PC-9 (cell line): Measurements from ENCODE around the gene LCE3B.

Experiments used
- EZH2 ChIP-seq: fragments of 200-600 bp; sonication (generic); IDR thresholded peaks from 2 replicates; pipeline ENCODE4 v1.8.0; 2017; ENCODE audit warnings: antibody characterized with exemption, low read depth
- TF ChIP-seq, protein P1 (sequence below): fragments of 200-600 bp; sonication (generic); conservative IDR thresholded peaks from 2 replicates; pipeline ENCODE4 v1.6.1; 2017; ENCODE audit warnings: mixed run types, antibody characterized with exemption, mild to moderate bottlenecking, moderate library complexity

DNA sequence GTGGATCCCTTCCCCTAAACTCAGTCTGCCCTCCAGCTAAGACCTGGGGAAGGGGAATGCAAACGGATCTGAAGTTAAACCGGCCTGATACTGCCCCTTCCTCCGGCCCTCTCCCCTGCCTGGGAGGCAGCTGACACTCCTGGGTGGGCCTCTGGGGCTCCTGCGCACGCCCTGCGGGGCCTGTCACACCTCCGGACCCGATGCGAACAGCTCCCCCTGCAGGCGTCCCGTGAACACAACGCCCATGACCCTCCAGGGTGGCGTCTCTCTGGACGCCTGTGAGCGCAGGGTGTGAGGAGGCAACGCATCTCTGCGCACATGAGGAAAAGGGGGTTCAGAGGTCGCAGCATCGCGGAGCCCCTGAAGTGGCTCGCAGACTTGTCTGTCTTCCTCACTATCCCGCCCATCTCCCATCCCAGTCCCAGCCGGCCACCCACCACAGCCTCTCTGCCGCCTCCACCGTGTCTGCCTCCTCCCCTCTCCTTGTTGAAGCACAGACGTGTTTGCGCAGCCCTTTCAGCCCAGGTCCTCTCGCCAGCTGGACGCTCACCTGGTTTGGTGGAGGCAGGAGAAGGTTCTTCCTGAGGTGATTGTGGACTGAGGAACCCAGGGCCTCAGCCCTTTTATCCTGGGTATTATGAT, 9.7 kb downstream of the LCE3B start:
- TF ChIP-seq, protein P1, sequence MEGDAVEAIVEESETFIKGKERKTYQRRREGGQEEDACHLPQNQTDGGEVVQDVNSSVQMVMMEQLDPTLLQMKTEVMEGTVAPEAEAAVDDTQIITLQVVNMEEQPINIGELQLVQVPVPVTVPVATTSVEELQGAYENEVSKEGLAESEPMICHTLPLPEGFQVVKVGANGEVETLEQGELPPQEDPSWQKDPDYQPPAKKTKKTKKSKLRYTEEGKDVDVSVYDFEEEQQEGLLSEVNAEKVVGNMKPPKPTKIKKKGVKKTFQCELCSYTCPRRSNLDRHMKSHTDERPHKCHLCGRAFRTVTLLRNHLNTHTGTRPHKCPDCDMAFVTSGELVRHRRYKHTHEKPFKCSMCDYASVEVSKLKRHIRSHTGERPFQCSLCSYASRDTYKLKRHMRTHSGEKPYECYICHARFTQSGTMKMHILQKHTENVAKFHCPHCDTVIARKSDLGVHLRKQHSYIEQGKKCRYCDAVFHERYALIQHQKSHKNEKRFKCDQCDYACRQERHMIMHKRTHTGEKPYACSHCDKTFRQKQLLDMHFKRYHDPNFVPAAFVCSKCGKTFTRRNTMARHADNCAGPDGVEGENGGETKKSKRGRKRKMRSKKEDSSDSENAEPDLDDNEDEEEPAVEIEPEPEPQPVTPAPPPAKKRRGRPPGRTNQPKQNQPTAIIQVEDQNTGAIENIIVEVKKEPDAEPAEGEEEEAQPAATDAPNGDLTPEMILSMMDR, result peak; percentile 30; the same call in 1 of the 2 replicates
- no peak for TF ChIP-seq EZH2
